T1000 (cell line): Measurements from ENCODE around the gene THRAP3.

ENCODE experiments used
- DNase-seq: peaks from one replicate; lab custom pipeline; 2025; ENCODE audit warnings: mixed read lengths; lab: John Stamatoyannopoulos, UW

Gene THRAP3

GRCh38 chr1:36297062-36297461 lies 72.8 kb downstream of the THRAP3 start:
- DNase-seq = no peak

DNA sequence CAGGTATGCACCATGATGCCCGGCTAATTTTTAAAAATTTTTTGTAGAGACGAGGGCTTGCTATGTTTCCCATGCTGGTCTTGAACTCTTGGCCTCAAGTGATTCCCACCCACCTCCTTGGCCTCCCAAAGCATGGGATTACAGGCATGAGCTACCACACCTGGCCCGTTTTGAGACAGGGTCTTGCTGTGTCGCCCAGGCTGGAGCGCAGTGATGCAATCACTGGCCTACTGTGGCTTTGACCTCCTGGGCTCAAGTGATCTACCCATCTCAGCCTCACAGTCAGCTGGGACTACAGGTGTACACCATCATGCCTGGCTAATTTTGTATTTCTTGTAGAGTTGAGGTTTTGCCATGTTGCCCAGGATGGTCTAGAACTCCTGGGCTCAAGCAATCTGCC lies 74.4 kb downstream of the THRAP3 start:
- no peak for DNase-seq

GRCh38 chr1:36300526-36300925 lies 76.3 kb downstream of the THRAP3 start:
- no peak for DNase-seq

- no peak for DNase-seq
These were observed 77.0 kb downstream of the THRAP3 start for GRCh38 chr1:36301220-36301619.

DNA sequence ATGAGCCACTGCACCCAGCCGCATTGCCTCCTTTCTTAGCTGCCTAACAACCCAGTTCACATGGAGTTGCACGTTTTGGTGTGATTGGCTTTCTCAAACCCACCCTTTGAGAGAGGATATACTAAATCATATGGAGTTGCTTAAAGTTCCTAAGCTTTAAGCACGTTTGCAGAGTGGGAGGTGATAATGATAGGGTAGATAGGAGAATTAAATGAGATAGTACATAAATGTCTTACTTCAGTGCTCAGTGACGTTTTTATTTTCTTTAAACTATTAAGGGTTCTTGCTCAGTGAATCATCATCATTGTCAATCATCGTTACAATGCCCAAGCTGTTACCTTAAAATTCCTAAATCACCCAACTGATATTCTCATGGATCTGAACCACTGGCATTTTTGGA lies 79.0 kb downstream of the THRAP3 start:
- DNase-seq = no peak

DNA sequence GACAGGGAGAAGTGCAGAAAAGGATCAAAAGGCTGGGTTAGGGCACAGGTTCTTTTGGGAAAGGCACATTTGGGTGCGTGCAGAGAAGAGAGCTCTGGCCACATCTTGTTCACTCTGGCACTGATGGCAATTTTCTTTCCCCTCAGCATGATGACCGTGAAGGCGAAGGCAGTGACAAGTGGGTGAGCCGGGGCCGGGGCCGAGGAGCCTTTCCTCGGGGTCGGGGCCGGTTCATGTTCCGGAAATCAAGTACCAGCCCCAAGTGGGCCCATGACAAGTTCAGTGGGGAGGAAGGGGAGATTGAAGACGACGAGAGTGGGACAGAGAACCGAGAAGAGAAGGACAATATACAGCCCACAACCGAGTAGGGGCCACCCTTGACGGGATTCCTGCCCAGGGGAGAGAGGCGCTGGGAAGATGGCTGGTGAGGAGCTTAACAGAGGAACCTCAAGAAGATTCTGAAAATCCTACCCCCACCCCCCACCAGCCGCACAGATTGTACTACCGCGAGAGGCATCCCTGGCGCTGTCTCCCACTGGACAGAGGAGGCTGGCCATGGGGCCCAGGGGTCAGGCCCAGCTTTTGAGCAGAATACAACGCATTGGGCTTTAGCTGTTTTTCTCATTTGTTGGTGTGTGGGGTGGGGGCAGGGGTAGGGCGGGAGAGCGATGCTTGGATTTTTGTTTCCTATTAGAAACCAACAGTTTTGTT lies 79.6 kb downstream of the THRAP3 start:
- DNase-seq = no peak

- no peak for DNase-seq
These were observed 80.3 kb downstream of the THRAP3 start for GRCh38 chr1:36304521-36304920.

DNA sequence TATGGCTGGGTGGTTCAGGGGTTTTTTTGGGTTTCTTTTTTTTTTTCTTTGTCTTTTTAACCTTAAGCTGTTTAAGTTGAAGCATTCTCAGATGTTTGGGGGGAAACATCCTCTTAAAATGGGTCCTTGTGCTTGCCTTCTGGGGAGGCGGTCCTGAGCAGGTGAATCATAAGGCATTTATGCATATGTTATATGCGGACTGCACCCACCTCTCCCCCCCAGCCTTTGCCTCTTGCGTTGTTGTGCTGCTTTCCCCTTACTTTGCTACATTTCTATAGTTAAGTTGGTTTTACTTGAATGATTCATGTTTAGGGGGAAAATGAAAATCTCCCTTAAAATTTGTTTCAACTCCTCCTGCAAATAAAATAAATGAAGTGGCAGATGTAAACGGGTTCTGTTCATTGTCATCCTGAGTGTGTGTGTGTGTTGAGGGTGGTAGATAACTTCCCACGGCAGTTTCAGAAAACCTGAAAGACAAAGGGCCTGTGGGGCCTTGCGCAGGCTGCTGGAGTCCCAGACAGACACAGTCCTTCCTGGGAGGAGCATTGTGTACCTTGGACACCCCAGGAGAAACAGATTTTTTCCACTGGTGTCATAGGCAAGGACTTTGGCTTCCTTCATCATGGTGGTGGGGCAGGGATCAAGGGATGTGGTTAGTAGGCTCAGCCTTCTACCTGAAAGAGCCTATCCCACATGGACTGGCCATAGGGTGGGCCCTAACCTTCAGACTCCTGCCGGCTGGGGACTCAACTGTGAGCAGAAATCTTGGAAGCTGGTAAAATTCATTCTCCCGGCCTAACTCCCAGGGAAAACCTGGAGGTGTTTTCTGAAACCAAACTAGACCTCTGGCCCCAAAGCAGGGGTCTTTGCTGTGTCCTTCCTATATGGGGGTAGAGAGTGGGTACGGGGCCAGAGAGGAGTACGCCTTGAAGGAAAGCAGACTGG lies 81.0 kb downstream of the THRAP3 start:
- no peak for DNase-seq

DNA sequence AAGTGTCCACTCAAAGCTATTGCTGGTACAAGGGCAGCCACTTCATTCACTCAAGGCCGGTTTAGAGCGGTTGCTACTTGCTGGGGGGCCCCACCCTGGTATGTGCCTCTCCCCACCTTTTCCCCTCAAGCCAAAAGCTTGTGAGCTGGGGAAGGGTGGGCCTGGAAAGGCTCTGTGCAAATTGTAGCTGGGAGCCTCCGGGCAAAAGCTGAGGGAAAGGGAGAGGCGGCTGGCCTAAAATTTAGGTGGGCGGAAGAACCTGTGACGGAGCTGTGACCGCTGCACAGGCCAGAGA lies 81.6 kb downstream of the THRAP3 start:
- no peak for DNase-seq

DNA sequence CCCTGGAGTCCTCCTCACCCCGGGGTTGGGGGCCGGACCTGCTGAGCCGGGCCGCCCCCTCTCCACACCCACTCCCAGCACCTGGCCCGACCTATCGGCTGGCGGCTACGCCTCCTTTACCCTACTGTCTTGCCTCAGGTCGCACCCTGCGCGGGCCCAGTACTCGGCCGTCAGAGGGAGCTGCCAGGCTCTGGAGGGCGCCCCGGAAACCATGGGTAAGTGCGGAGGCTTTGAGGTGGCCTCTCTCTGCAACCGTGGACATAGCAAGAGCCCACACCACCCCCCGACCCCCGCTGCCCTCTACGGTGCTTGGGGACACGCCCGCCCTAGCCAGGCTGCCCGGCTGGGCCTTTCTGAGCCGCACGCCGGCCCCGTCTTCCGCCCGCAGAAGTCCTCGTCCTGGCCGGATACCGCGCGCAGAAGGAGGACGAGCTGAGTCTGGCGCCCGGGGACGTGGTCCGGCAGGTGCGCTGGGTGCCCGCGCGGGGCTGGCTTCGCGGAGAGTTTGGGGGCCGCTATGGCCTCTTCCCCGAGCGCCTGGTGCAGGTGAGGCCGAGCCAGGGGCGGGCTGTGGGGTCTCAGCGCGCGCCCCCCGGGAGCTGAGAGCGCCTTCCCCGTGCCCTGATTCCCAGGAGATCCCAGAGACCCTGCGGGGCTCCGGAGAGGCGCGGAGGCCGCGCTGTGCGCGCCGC lies 82.1 kb downstream of the THRAP3 start, which contains the start of gene SH3D21:
Gene SH3D21, plus strand, starts transcription at position 159 of the 692 bp plus-strand sequence. Its CDS starts 53 bp downstream, at position 212.
- no peak for DNase-seq

- peak; percentile 93 for DNase-seq
These were observed 82.7 kb downstream of the THRAP3 start for GRCh38 chr1:36306902-36307456.

DNA sequence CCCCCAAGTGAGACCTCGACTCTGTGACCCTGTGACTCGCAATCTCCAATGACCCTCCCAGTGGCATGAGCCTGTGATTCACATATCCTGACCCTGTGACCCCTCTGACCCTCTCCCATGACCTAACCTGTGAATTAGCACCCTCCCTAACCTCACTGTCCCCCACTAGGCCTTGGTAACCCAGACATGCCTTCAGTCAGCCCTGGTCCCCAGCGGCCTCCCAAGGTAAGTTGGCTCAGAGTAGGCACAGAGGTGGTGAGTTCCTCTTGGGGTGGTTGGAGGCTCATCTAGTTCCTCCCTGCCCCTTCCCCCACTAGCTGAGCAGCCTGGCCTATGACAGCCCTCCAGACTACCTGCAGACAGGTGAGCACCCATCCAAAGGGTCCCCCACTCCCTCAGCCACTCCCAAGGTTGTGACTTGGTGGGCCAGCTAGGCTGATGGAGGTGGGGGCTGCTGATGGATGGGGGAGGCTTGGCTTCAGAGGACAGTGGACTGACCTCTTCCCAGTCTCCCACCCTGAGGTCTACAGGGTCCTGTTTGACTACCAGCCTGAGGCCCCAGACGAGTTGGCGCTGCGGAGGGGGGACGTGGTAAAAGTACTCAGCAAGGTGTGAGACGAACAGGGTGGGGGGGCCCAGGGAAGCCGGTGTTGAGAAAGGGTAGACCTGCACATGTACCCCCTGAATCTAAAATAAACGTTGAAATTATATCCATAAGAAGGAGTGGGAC lies 83.5 kb downstream of the THRAP3 start:
- DNase-seq = no peak

- DNase-seq = no peak
These were observed 85.2 kb downstream of the THRAP3 start for GRCh38 chr1:36309397-36309796.

DNA sequence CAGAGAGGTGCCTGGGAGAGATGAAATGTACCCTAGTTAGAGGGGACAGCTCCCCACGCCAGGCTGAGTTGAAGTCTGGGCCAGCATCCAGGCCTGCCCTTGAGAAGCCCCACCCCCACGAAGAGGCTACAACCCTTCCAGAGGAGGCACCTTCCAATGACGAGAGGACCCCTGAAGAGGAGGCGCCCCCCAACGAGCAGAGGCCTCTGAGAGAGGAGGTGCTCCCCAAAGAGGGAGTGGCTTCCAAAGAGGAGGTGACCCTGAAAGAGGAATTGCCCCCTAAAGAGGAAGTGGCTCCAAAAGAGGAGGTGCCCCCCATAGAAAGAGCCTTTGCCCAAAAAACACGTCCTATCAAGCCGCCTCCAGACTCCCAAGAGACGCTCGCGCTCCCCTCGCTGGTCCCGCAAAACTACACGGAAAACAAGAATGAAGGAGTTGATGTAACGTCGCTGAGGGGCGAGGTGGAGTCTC lies 96.1 kb downstream of the THRAP3 start:
- no peak for DNase-seq

GRCh38 chr1:36320767-36321118 lies 96.5 kb downstream of the THRAP3 start:
- DNase-seq = no peak

- no peak for DNase-seq
These were observed 97.1 kb downstream of the THRAP3 start for GRCh38 chr1:36321119-36321951.

DNA sequence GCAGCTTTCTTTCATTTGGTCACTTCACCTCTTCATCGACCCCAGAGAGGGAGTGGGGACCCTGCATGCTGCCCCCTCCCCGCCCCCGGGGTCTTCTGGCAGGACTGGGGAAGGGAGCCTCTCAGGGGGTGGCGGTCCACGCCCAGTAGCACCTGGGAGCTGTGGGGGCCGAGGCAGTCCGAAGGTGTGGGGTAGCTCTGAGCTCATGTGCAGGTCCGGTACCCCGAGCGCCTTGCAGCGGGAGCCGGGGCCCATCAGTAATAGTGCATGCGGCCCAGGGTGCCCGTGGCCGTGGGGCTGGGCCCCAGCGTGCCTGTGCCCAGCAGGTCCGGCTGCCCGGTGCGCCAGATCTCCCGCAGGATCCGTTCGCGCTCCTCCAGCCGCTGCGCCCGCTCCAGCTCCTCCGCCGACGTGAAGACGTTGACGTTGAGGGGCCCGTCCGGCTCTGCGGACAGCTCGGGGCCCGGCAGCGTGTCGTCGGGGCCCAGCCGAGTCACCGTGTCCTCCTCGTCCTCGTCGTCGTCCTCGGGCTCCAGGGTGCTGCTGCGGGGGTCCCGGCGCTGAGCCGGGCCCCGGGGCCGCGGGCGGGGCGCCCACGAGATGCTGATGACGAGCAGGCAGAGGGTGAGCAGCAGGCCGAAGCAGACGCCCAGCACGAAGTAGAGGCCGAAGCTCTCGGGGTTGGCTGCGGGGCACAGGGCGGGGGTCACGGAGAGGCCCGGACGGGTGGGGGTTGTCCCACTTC lies 98.0 kb downstream of the THRAP3 start:
- DNase-seq = no peak

DNA sequence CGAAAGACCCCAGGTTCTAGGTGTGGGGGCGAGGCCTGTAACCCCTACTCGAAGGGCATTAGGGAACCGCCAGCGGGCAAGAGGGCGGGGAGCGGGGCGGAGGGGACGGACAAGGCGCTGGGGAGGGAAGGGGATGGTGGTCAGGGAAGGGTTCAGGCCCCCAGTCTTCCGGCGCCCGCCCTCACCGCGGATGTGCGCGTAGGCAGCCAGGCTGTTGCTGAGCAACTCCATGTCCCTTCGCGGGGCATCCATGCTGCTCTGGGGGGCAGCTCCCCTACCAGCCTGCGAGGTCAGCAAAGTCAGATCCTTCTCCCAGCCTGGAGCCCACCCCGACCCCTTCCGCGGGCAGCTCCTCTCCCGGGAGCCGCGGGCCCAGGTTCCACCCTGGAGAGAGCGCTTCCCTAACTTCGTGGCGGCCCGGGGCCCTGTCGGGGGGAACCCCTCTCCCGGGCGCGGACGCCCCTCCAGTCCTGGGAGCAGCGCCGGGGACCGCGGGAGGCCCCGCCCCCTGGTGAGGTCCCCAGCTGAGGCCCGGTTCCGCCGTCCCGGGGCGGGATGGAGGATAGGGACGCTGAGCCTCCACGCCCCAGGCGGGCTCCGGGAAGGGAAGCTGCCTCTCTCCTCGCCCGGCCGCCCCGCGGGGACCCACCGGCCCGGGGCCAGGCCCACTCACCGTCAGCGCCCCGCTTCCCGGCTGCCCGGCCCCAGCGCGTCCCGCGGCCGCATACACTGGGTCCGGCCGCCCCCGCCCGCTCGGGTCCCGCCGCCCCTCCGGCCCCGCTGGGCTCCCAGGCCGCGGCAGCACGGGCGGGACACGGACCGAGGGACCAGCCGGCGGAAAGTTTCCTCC lies 98.8 kb downstream of the THRAP3 start:
- peak; percentile 52 for DNase-seq
